GM18909 (cell line): ENCODE results near the gene PNISR.

ENCODE experiments used
- ATAC-seq: cut with Tn5 transposase; IDR thresholded peaks from one replicate; pipeline ENCODE4 v1.9.1; 2021; ENCODE audit warnings: mild to moderate bottlenecking; ENCODE audit not compliant: unreplicated experiment, poor library complexity

The PNISR gene

GRCh38 chr6:99412065-99412464 is 13.0 kb downstream of the PNISR start:
- ATAC-seq = no peak

- no peak for ATAC-seq
Measured at GRCh38 chr6:99409672-99410071, 15.4 kb downstream of the PNISR start.

GRCh38 chr6:99407076-99407475 is 18.0 kb downstream of the PNISR start:
- ATAC-seq = no peak

- no peak for ATAC-seq
Measured at GRCh38 chr6:99402448-99402847, 22.7 kb downstream of the PNISR start.

- ATAC-seq = no peak
Measured at GRCh38 chr6:99397287-99397686, 27.8 kb downstream of the PNISR start.

- peak; percentile 88 for ATAC-seq
Measured at GRCh38 chr6:99393698-99394531, 31.2 kb downstream of the PNISR start, which contains the start of gene COQ3. Gene COQ3 (minus strand): TSS chr6:99394195. CDS start chr6:99394179, 16 bp downstream.

- ATAC-seq = peak; percentile 28
Measured at GRCh38 chr6:99393366-99393697, 31.8 kb downstream of the PNISR start.

GRCh38 chr6:99390896-99391295 is 34.2 kb downstream of the PNISR start:
- no peak for ATAC-seq

- ATAC-seq = no peak
Measured at GRCh38 chr6:99384507-99384906, 40.6 kb downstream of the PNISR start.

GRCh38 chr6:99378636-99379035 is 46.5 kb downstream of the PNISR start:
- no peak for ATAC-seq

GRCh38 chr6:99369533-99369932 is 55.6 kb downstream of the PNISR start:
- no peak for ATAC-seq

GRCh38 chr6:99366852-99367251 is 58.3 kb downstream of the PNISR start:
- no peak for ATAC-seq

GRCh38 chr6:99364026-99364425 is 61.1 kb downstream of the PNISR start:
- peak; percentile 90 for ATAC-seq

- ATAC-seq = no peak
Measured at GRCh38 chr6:99362678-99363268, 62.3 kb downstream of the PNISR start.

- ATAC-seq = no peak
Measured at GRCh38 chr6:99359800-99360199, 65.3 kb downstream of the PNISR start.

GRCh38 chr6:99356641-99357040 is 68.5 kb downstream of the PNISR start:
- ATAC-seq = no peak

- ATAC-seq = no peak
Measured at GRCh38 chr6:99354983-99355382, 70.1 kb downstream of the PNISR start.

GRCh38 chr6:99353126-99353525 is 72.0 kb downstream of the PNISR start:
- no peak for ATAC-seq

GRCh38 chr6:99350573-99350972 is 74.5 kb downstream of the PNISR start:
- no peak for ATAC-seq

GRCh38 chr6:99349171-99350141 is 75.7 kb downstream of the PNISR start, which contains the start of gene FAXC:
Gene FAXC (minus strand): TSS chr6:99349674. CDS start chr6:99349372, 302 bp downstream.
- peak; percentile 61 for ATAC-seq
